GM20431 (cell line): ENCODE measurements around the gene MUC15.
"Not testable (repeated sequence)": the region's sequence is repeated elsewhere in the genome, so short reads cannot be mapped to it uniquely, and the experiment has no call there.

Experiments used
- in situ Hi-C: fragments of 300-500 bp; cut with MseI, MboI; formaldehyde crosslinking; loops from one replicate; pipeline ENCODE4 v1.15.0; 2020; ENCODE audit warnings: low sequenced_read_pairs; ENCODE audit not compliant: unreplicated experiment

The MUC15 gene

GRCh38 chr11:26571861-26572654 is at the start of gene MUC15:
Gene MUC15, minus strand, starts transcription at chr11:26572263. Its CDS starts 5,169 bp downstream, at chr11:26567094.
- in situ Hi-C loops: no loop called here

GRCh38 chr11:26621132-26621531 is 49.1 kb upstream of the MUC15 start:
- in situ Hi-C loops: no loop called here

- in situ Hi-C loops: no loop called here
Measured at GRCh38 chr11:26620282-26621045, 48.4 kb upstream of the MUC15 start.

- in situ Hi-C loops: no loop called here
Measured at GRCh38 chr11:26618441-26618840, 46.4 kb upstream of the MUC15 start.

- in situ Hi-C loops: no loop called here
Measured at GRCh38 chr11:26613759-26614158, 41.7 kb upstream of the MUC15 start.

- in situ Hi-C loops: no loop called here
Measured at GRCh38 chr11:26608507-26609146, 36.6 kb upstream of the MUC15 start.

GRCh38 chr11:26607725-26608506 is 35.9 kb upstream of the MUC15 start:
- in situ Hi-C loops: no loop called here

- in situ Hi-C loops: no loop called here
Measured at GRCh38 chr11:26599876-26600434, 27.9 kb upstream of the MUC15 start.

- in situ Hi-C loops: no loop called here
Measured at GRCh38 chr11:26599425-26599824, 27.4 kb upstream of the MUC15 start.

GRCh38 chr11:26597899-26598298 is 25.8 kb upstream of the MUC15 start:
- in situ Hi-C loops: no loop called here

GRCh38 chr11:26597049-26597689 is 25.1 kb upstream of the MUC15 start:
- in situ Hi-C loops: not testable (repeated sequence)

- in situ Hi-C loops: not testable (repeated sequence)
Measured at GRCh38 chr11:26595207-26595865, 23.3 kb upstream of the MUC15 start.

GRCh38 chr11:26593691-26594090 is 21.6 kb upstream of the MUC15 start:
- in situ Hi-C loops: no loop called here

- in situ Hi-C loops: no loop called here
Measured at GRCh38 chr11:26587073-26587472, 15.0 kb upstream of the MUC15 start.

- in situ Hi-C loops: no loop called here
Measured at GRCh38 chr11:26584818-26585217, 12.8 kb upstream of the MUC15 start.

GRCh38 chr11:26583550-26583949 is 11.5 kb upstream of the MUC15 start:
- in situ Hi-C loops: no loop called here

- in situ Hi-C loops: no loop called here
Measured at GRCh38 chr11:26580929-26581328, 8.9 kb upstream of the MUC15 start.

GRCh38 chr11:26579683-26580082 is 7.6 kb upstream of the MUC15 start:
- in situ Hi-C loops: no loop called here
